Endodermal cell (in vitro differentiated cells): ENCODE measurements around the gene HSD3B1. TPM values are rescaled to one million over a fixed set of nuclear protein-coding genes. Genes with fewer than 3 reads are reported as not detected.
"Not testable (repeated sequence)": the region's sequence is repeated elsewhere in the genome, so short reads cannot be mapped to it uniquely, and the experiment has no call there.

Experiments
- DNase-seq: peaks from one replicate; pipeline ENCODE4 v3.0.0-alpha.2; 2017
- H3K27ac ChIP-seq: 2 replicates; pipeline ENCODE4 v1.5.1; 2013; ENCODE audit warnings: mild to moderate bottlenecking, low read depth, low read length, moderate library complexity
- H3K27me3 ChIP-seq: 2 replicates; pipeline ENCODE4 v1.6.1; 2013; ENCODE audit warnings: mild to moderate bottlenecking, low read length, moderate library complexity; ENCODE audit not compliant: insufficient read depth, control insufficient read depth, poor library complexity, severe bottlenecking
- H3K36me3 ChIP-seq: 2 replicates; pipeline ENCODE4 v1.7.0; 2013; ENCODE audit warnings: mild to moderate bottlenecking, low read length, moderate library complexity; ENCODE audit not compliant: control insufficient read depth, insufficient read depth
- H3K4me1 ChIP-seq: one replicate; pipeline ENCODE4 v1.7.0; 2013; ENCODE audit warnings: low read length; ENCODE audit not compliant: control insufficient read depth, insufficient read depth
- H3K4me3 ChIP-seq: 2 replicates; pipeline ENCODE4 v1.5.1; 2013; ENCODE audit warnings: mild to moderate bottlenecking, low read length, moderate library complexity
- H3K9ac ChIP-seq: 2 replicates; pipeline ENCODE4 v1.6.1; 2013; ENCODE audit warnings: mild to moderate bottlenecking, low read length, moderate library complexity; ENCODE audit not compliant: poor library complexity, severe bottlenecking; ENCODE audit errors: extremely low read depth
- H3K9me3 ChIP-seq: 2 replicates; pipeline ENCODE4 v1.6.1; 2013; ENCODE audit warnings: mild to moderate bottlenecking, low read length, moderate library complexity; ENCODE audit not compliant: control insufficient read depth
- H3K27ac Mint-ChIP-seq: 2 replicates; pipeline ENCODE4 v1.8.0; 2020; ENCODE audit warnings: mixed read lengths
- H3K27me3 Mint-ChIP-seq: 2 replicates; pipeline ENCODE4 v1.8.0; 2021; ENCODE audit warnings: mild to moderate bottlenecking, mixed read lengths; ENCODE audit not compliant: insufficient read depth
- H3K36me3 Mint-ChIP-seq: 2 replicates; pipeline ENCODE4 v1.8.0; 2020; ENCODE audit warnings: low read depth, mixed read lengths
- H3K4me1 Mint-ChIP-seq: 2 replicates; pipeline ENCODE4 v1.8.0; 2020; ENCODE audit warnings: mixed read lengths
- H3K4me3 Mint-ChIP-seq: 2 replicates; pipeline ENCODE4 v1.8.0; 2020; ENCODE audit warnings: mild to moderate bottlenecking, moderate library complexity, mixed read lengths
- H3K9me3 Mint-ChIP-seq: 2 replicates; pipeline ENCODE4 v1.8.0; 2020; ENCODE audit warnings: mild to moderate bottlenecking, mixed read lengths
- CTCF ChIP-seq: fragments of 200-600 bp; sonication (generic); conservative IDR thresholded peaks from 2 replicates; pipeline ENCODE4 v1.5.0; 2021; ENCODE audit warnings: antibody characterized with exemption, mild to moderate bottlenecking
- WGBS, 2 experiments: methylation state at CpG; one replicate each; pipeline versions ENCODE4 v1.1.5 to v1.1.7; 2013; ENCODE audit warnings: missing lambda C conversion rate in 2 of 2, mixed read lengths in 1 of 2; ENCODE audit not compliant: insufficient coverage in 1 of 2, insufficient read length in 1 of 2; 5-methylcytosine and 5-hydroxymethylcytosine counted together
- total RNA-seq, 2 donors: library from RNA; stranded (reverse); fragmentation: NEBNext Ultra II Directional in 1 of 2; extraction: Animal tissue kit (Norgen Biotek cat#: 25700) in 1 of 2; gene quantifications; 2 replicates in 1 of 2; 3 replicates in 1 of 2; pipeline ENCODE4 v1.2.1, GENCODE V29; 2021

HSD3B1 gene
- total RNA-seq, 2 donors from 2014 or later, result not detected

DNA sequence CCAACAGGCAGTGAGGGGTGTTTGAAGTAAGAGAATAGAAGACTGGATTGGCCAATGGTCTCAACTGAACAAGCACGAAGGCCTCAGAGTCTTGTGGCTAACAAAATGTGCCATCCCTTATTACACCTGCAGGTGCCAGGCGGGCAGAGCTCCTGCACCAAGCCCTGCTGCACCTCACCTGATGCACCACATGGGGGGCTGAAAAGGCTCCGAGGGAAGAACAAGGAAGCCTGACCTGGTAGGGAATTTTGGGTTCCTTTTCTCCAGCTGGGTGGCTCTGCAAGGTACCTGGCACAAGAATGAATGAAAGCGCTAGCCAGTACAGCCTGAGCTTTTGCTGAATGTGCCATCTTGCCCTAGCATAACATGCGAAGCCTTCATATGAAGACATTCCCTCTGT, 9.7 kb downstream of the HSD3B1 start:
- no peaks in the 10 kb centered on the region for H3K27me3 ChIP-seq
- H3K4me1 ChIP-seq, result no peaks in the 10 kb centered on the region
- H3K9me3 Mint-ChIP-seq, result no peaks in the 10 kb centered on the region
- WGBS, 2 experiments, result 86 to 94% methylated on average over 2 to 5 of the region's 5 CpGs
- no peak overlapping the region for H3K4me3 Mint-ChIP-seq
- H3K36me3 Mint-ChIP-seq, result no peaks in the 10 kb centered on the region
- no peak overlapping the region for H3K4me3 ChIP-seq
- peak; percentile 63 for TF ChIP-seq CTCF
- no peak overlapping the region for H3K27ac ChIP-seq
- H3K27me3 Mint-ChIP-seq, result peaks cover 13% of the 10 kb centered on the region
- no peaks in the 10 kb centered on the region for H3K36me3 ChIP-seq
- no peaks in the 10 kb centered on the region for H3K4me1 Mint-ChIP-seq
- peak; percentile 63 for DNase-seq
- H3K9ac ChIP-seq, result no peak overlapping the region
- no peaks in the 10 kb centered on the region for H3K9me3 ChIP-seq
- no peak overlapping the region for H3K27ac Mint-ChIP-seq

- H3K27ac Mint-ChIP-seq, H3K4me3 Mint-ChIP-seq, H3K36me3 Mint-ChIP-seq, H3K27ac ChIP-seq, H3K4me1 ChIP-seq, H3K27me3 ChIP-seq, H3K9ac ChIP-seq, H3K9me3 Mint-ChIP-seq, H3K9me3 ChIP-seq, H3K4me3 ChIP-seq, H3K36me3 ChIP-seq, H3K4me1 Mint-ChIP-seq, DNase-seq: not testable (repeated sequence)
- H3K27me3 Mint-ChIP-seq, result peaks cover 17% of the 10 kb centered on the region
These were observed 10.7 kb downstream of the HSD3B1 start for GRCh38 chr1:119517667-119518066.

DNA sequence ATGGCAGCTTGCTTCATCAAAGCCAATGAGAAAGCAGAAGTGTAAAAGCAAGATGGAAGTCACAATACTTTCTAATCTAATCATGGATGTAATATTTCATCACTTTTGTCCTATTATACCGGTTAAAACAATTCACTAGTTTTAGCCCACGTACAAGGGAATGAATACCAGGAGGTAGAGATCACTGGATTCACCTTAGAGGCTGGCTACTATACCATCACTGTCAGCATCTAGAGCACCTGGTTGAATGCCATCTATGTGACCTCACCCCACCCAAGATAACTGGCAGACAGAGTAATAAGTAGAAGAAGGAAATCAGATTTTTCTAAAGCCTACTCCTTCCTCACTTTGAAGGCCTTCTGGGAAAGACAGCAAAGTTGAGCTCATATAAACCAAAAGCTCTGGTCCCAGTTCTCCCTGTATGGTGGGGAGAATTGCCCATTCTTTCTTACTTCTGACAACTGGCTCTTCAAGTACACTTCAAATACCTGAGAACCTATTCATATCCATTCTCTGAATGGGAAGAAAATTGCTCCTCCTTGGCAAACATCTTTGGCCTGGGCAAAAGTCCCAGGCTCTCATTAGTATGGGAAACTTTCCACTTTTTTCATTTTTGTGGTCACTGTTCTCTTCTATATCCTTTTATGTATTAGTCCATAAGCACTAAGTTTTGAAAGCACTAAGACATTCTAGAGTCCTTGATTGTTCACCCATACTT, 24.8 kb downstream of the HSD3B1 start:
- Histone ChIP-seq H3K9me3 (no peaks in the 10 kb centered on the region), H3K4me1 (no peaks in the 10 kb centered on the region), H3K27ac (no peak overlapping the region), H3K27me3 (no peaks in the 10 kb centered on the region), H3K4me3 (no peak overlapping the region), H3K36me3 (no peaks in the 10 kb centered on the region), H3K9ac (no peak overlapping the region)
- peaks cover 7% of the 10 kb centered on the region for H3K27me3 Mint-ChIP-seq
- no peaks in the 10 kb centered on the region for H3K36me3 Mint-ChIP-seq
- no peaks in the 10 kb centered on the region for H3K9me3 Mint-ChIP-seq
- DNase-seq, result no peak
- no peak overlapping the region for H3K4me3 Mint-ChIP-seq
- no peaks in the 10 kb centered on the region for H3K4me1 Mint-ChIP-seq
- H3K27ac Mint-ChIP-seq, result no peak overlapping the region
- no peak for TF ChIP-seq CTCF
- 93% methylated on average over 2 of the region's 2 CpGs; no CpG with 5 or more reads in 1 of the 2 experiments for WGBS, 2 experiments
